Glutamatergic neuron (in vitro differentiated cells): ENCODE data around the gene APELA. TPM values are rescaled to one million over a fixed set of nuclear protein-coding genes. Genes with fewer than 3 reads are reported as not detected.
"Not testable (repeated sequence)": the region's sequence is repeated elsewhere in the genome, so short reads cannot be mapped to it uniquely, and the experiment has no call there.

Experiments used
- DNase-seq: peaks from one replicate; pipeline ENCODE4 v3.0.0; 2022
- H3K27ac Mint-ChIP-seq: one replicate; pipeline ENCODE4 v1.8.0; 2020; ENCODE audit warnings: mild to moderate bottlenecking, mixed read lengths, inconsistent platforms; ENCODE audit not compliant: unreplicated experiment
- H3K27me3 Mint-ChIP-seq: one replicate; pipeline ENCODE4 v1.8.0; 2020; ENCODE audit warnings: mild to moderate bottlenecking, moderate library complexity, mixed read lengths, inconsistent platforms; ENCODE audit not compliant: unreplicated experiment
- H3K36me3 Mint-ChIP-seq: one replicate; pipeline ENCODE4 v1.8.0; 2020; ENCODE audit warnings: mild to moderate bottlenecking, mixed read lengths, inconsistent platforms; ENCODE audit not compliant: unreplicated experiment
- H3K4me1 Mint-ChIP-seq: one replicate; pipeline ENCODE4 v1.8.0; 2020; ENCODE audit warnings: mild to moderate bottlenecking, low read depth, mixed read lengths, inconsistent platforms; ENCODE audit not compliant: unreplicated experiment
- H3K4me3 Mint-ChIP-seq: one replicate; pipeline ENCODE4 v1.8.0; 2020; ENCODE audit warnings: mild to moderate bottlenecking, mixed read lengths, inconsistent platforms; ENCODE audit not compliant: unreplicated experiment
- H3K9me3 Mint-ChIP-seq: one replicate; pipeline ENCODE4 v1.8.0; 2020; ENCODE audit warnings: mild to moderate bottlenecking, moderate library complexity, mixed read lengths, inconsistent platforms; ENCODE audit not compliant: unreplicated experiment
- total RNA-seq: library from RNA; stranded (reverse); fragmentation: NEBNext Ultra II Directional; extraction: Animal tissue kit (Norgen Biotek cat#: 25700); gene quantifications from one replicate; pipeline ENCODE4 v1.2.1, GENCODE V29; 2021; ENCODE audit not compliant: unreplicated experiment
- TF ChIP-seq, protein P1 (sequence below): fragments of 200-600 bp; sonication (generic); IDR thresholded peaks from one replicate; pipeline ENCODE4 v1.5.0; 2021; ENCODE audit not compliant: partially characterized antibody, unreplicated experiment

APELA gene
- total RNA-seq, 1 donor from 2014 or later = 0.88 TPM

DNA sequence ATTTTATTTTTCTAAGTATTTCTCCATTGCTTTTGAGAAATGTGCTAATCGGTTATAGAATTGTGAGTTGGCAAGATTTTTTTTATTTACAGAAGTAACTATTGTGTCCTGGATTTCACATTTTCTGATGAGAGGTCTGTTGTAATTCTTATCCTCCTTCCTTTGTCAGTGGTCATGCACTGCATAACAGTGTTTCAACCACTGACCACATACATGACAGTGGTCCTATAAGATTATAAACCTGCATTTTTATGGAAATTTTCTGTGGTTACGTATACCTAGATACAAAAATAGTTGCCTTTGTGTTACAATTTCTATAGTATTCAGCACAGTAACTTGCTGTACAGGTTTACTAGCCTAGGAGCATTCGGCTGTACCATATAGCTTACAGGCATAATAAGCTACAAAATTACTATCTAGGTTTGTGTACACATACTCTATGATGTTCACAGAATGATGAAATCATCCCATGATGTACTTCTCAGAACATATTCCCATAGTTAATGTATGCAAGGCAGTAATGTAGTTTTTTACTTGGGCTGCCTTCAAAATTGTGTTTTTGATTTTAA lies 47.8 kb downstream of the APELA start:
- Mint-ChIP-seq H3K27ac (no peak overlapping the region), H3K9me3 (no peaks in the 10 kb centered on the region), H3K27me3 (no peaks in the 10 kb centered on the region), H3K4me3 (no peak overlapping the region), H3K36me3 (peaks cover 4% of the 10 kb centered on the region), H3K4me1 (no peaks in the 10 kb centered on the region)
- no peak for DNase-seq
- TF ChIP-seq, protein P1, sequence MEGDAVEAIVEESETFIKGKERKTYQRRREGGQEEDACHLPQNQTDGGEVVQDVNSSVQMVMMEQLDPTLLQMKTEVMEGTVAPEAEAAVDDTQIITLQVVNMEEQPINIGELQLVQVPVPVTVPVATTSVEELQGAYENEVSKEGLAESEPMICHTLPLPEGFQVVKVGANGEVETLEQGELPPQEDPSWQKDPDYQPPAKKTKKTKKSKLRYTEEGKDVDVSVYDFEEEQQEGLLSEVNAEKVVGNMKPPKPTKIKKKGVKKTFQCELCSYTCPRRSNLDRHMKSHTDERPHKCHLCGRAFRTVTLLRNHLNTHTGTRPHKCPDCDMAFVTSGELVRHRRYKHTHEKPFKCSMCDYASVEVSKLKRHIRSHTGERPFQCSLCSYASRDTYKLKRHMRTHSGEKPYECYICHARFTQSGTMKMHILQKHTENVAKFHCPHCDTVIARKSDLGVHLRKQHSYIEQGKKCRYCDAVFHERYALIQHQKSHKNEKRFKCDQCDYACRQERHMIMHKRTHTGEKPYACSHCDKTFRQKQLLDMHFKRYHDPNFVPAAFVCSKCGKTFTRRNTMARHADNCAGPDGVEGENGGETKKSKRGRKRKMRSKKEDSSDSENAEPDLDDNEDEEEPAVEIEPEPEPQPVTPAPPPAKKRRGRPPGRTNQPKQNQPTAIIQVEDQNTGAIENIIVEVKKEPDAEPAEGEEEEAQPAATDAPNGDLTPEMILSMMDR = no peak

DNA sequence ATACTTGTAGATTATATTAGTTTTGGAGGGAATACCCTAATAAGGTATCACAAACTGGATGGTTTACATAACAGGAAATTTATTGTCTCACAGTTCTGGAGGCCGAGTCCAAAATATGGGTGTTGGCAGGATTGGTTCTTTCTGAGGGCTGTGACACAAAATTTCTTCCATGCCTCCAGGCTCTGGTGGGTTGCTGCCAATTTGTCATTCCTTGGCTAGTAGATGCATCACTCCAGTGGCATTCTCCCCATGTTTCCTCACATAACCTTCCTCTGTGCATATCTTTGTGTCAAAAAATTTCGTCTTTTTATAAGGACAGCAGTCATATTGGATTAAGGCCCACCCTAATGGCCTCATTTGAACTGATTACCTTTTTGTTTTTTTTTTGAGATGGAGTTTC lies 49.3 kb downstream of the APELA start:
- Mint-ChIP-seq H3K4me1 (no peaks in the 10 kb centered on the region), H3K36me3 (peaks cover 8% of the 10 kb centered on the region), H3K9me3 (no peaks in the 10 kb centered on the region), H3K27me3 (peaks cover 3% of the 10 kb centered on the region), H3K4me3 (no peak overlapping the region), H3K27ac (no peak overlapping the region)
- no peak for DNase-seq
- TF ChIP-seq, protein P1 = no peak

DNA sequence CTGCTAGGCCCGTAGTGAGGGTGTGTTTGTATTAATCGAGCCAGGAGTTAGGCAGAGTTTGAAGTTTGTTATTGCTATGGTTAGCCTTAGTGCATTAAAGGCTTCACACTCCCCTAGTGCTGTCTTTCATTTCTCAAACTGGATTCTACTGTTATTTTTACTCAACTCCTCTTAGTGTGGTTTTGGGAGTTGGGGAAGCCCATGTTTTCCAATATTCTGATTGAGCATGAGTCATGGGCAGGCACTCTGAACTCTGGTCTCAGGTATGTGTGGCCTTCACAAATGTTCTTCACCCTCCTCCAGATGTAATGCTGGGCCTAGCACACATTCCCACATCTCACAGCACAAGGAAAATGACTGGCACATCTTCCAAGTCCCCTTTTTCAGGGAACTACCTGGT lies 50.1 kb downstream of the APELA start:
- H3K9me3 Mint-ChIP-seq, H3K4me1 Mint-ChIP-seq, H3K4me3 Mint-ChIP-seq, DNase-seq, H3K27ac Mint-ChIP-seq, H3K27me3 Mint-ChIP-seq, H3K36me3 Mint-ChIP-seq: not testable (repeated sequence)

DNA sequence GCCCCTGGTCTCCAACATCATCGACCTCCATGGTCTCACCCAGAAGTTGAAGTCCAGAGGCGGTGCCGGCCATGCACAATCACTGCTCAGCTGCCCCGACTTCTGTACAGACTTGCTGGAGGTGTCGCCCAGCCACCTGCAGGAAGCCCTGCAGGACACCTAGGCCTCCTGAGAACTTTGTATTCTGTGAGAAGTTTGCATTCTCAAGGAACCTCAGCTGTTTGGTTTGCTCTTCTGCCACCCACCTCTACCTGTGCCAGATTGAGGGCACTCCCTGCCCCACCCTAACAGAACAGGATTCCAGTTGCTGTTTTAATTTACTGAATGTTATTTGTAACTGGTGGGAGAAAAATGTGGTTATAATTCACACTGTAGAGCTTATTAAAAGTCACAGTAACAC lies 53.7 kb downstream of the APELA start:
- H3K36me3 Mint-ChIP-seq = peaks cover 8% of the 10 kb centered on the region
- no peaks in the 10 kb centered on the region for H3K9me3 Mint-ChIP-seq
- H3K4me1 Mint-ChIP-seq = no peaks in the 10 kb centered on the region
- H3K27me3 Mint-ChIP-seq = peaks cover 6% of the 10 kb centered on the region
- no peak overlapping the region for H3K27ac Mint-ChIP-seq
- H3K4me3 Mint-ChIP-seq = no peak overlapping the region
- TF ChIP-seq, protein P1 = no peak
- no peak for DNase-seq

DNA sequence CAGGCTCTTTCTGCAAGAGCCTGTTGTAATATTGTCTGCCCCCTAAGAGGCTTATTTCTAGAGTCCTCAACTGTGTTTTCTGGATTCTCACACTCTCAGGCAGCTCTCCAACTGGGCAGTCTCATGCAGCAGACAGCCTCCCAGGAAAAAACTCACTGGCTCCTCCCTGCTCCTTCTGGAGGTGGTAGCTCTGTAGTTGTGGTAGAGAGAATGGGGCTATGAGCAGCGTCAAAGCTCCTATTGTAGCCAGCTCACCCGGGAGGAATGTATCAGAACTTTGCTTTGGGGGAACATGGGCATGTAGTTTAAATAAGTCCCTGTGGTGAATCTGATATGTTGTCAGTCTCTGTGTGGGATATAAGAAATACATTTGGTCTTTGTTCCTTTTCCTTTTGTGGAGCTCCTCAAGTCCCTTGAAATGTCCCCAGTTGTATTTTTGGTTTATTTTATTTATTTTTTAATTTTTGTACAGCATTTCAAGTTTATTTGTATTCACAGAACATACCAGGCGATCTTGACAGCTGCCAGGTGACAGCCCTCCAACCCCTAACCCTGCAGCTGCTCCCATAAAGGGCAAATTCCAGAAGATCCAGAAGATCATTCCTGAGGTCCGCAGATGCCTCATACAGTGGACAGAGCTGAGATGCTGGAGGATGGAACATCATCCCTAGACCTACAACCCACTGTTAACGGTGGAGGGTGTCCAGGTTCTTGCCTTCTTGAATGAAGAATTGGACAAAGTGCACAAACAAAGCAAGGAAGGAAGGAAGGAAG lies 54.8 kb downstream of the APELA start:
- H3K4me3 Mint-ChIP-seq = no peak overlapping the region
- no peak for DNase-seq
- H3K27ac Mint-ChIP-seq = no peak overlapping the region
- no peaks in the 10 kb centered on the region for H3K9me3 Mint-ChIP-seq
- H3K27me3 Mint-ChIP-seq = peaks cover 7% of the 10 kb centered on the region
- TF ChIP-seq, protein P1 = no peak
- H3K4me1 Mint-ChIP-seq = no peaks in the 10 kb centered on the region
- H3K36me3 Mint-ChIP-seq = peaks cover 8% of the 10 kb centered on the region
